C4-2B (cell line): Measurements from ENCODE around the gene CETP.

Experiments used
- CTCF ChIP-seq: fragments of 450-650 bp; conservative IDR thresholded peaks from 2 replicates; pipeline ENCODE4 v1.5.1; 2017; ENCODE audit warnings: mild to moderate bottlenecking
- ZFX ChIP-seq: fragments of 450-650 bp; IDR thresholded peaks from 2 replicates; pipeline ENCODE4 v1.6.1; 2017

GRCh38 chr16:56933828-56934598 lies 27.7 kb upstream of the CETP start:
- TF ChIP-seq ZFX (no peak), CTCF (no peak)
